GM23248 (cell line): Measurements from ENCODE around the gene SIM1. TPM values are rescaled to one million over a fixed set of nuclear protein-coding genes. Genes with fewer than 3 reads are reported as not detected.
A peak's percentile ranks its signal among the peaks of the same experiment; 100 is the strongest.

ENCODE experiments used
- DNase-seq: peaks from one replicate; pipeline ENCODE4 v3.0.0-alpha.2; 2015
- H2AFZ ChIP-seq: fragments of 200-600 bp; sonication (generic); 2 replicates; pipeline ENCODE4 v1.6.1; 2016; ENCODE audit warnings: antibody characterized with exemption
- H3F3A ChIP-seq: fragments of 200-600 bp; sonication (generic); 2 replicates; pipeline ENCODE4 v1.6.1; 2016; ENCODE audit warnings: mild to moderate bottlenecking, antibody characterized with exemption, mixed run types; ENCODE audit not compliant: insufficient read depth
- H3K27ac ChIP-seq: fragments of 200-600 bp; sonication (generic); 2 replicates; pipeline ENCODE4 v1.5.1; 2016; ENCODE audit warnings: mild to moderate bottlenecking
- H3K27me3 ChIP-seq: fragments of 200-600 bp; sonication (generic); replicated peaks from 2 replicates; pipeline ENCODE4 v1.6.1; 2016; ENCODE audit warnings: mild to moderate bottlenecking; ENCODE audit not compliant: insufficient read depth
- H3K36me3 ChIP-seq: fragments of 200-600 bp; sonication (generic); 2 replicates; pipeline ENCODE4 v1.6.1; 2016; ENCODE audit warnings: low read depth, mild to moderate bottlenecking
- H3K4me1 ChIP-seq: fragments of 200-600 bp; sonication (generic); 2 replicates; pipeline ENCODE4 v1.6.1; 2016; ENCODE audit warnings: mild to moderate bottlenecking; ENCODE audit not compliant: insufficient read depth
- H3K4me2 ChIP-seq: fragments of 200-600 bp; sonication (generic); one replicate; pipeline ENCODE4 v1.6.1; 2016; ENCODE audit warnings: mild to moderate bottlenecking; ENCODE audit not compliant: unreplicated experiment
- H3K4me3 ChIP-seq: fragments of 200-600 bp; sonication (generic); 2 replicates; pipeline ENCODE4 v1.5.1; 2016; ENCODE audit warnings: mild to moderate bottlenecking
- H3K79me2 ChIP-seq: fragments of 200-600 bp; sonication (generic); 2 replicates; pipeline ENCODE4 v1.6.1; 2016; ENCODE audit warnings: mild to moderate bottlenecking; ENCODE audit not compliant: insufficient read depth
- H3K9ac ChIP-seq: fragments of 200-600 bp; sonication (generic); 2 replicates; pipeline ENCODE4 v1.6.1; 2016; ENCODE audit warnings: mild to moderate bottlenecking
- H3K9me2 ChIP-seq: fragments of 200-600 bp; sonication (generic); 2 replicates; pipeline ENCODE4 v1.6.1; 2016; ENCODE audit warnings: mixed run types, mild to moderate bottlenecking, moderate library complexity; ENCODE audit not compliant: insufficient read depth
- H3K9me3 ChIP-seq: fragments of 200-600 bp; sonication (generic); one replicate; pipeline ENCODE4 v1.6.1; 2017; ENCODE audit warnings: low read depth
- H4K20me1 ChIP-seq: fragments of 200-600 bp; sonication (generic); 2 replicates; pipeline ENCODE4 v1.6.0; 2016; ENCODE audit not compliant: insufficient read depth
- EZH2 ChIP-seq: fragments of 200-600 bp; sonication (generic); IDR thresholded peaks from 2 replicates; pipeline ENCODE4 v1.6.1; 2018; ENCODE audit warnings: antibody characterized with exemption, mild to moderate bottlenecking; ENCODE audit not compliant: insufficient read depth, poor library complexity, severe bottlenecking
- EZH2phosphoT487 ChIP-seq: fragments of 200-600 bp; sonication (generic); IDR thresholded peaks from 2 replicates; pipeline ENCODE4 v1.6.1; 2018; ENCODE audit warnings: antibody characterized with exemption, moderate library complexity, mild to moderate bottlenecking, low read depth; ENCODE audit not compliant: insufficient read depth
- WGBS, 2 experiments: methylation state at CpG; one replicate each; pipeline ENCODE4 v1.1.6; 2015 to 2017; ENCODE audit warnings: low lambda C conversion rate in 2 of 2, low coverage in 1 of 2; ENCODE audit errors: missing lambda C conversion rate in 2 of 2; 5-methylcytosine and 5-hydroxymethylcytosine counted together
- in situ Hi-C: fragments of 300-500 bp; cut with MboI; formaldehyde crosslinking; loops from 2 replicates; pipeline ENCODE4 v1.15.0; 2020
- polyA plus RNA-seq: library from polyadenylated mRNA; unstranded; fragments of >200 nt; fragmentation: Nextera tagmentation; extraction: Ambion mirVana; gene quantifications from 2 replicates; pipeline ENCODE4 v1.2.1, GENCODE V29; 2016
- total RNA-seq: library from RNA; depleted of rRNA; stranded (reverse); fragments of >200 nt; shearing (Covaris generic); gene quantifications from 2 replicates; pipeline ENCODE4 v1.2.3, GENCODE V29; 2014

The SIM1 gene
- total and polyA plus RNA-seq, 2 experiments from 2014 or later: 1.5 to 1.6 TPM

GRCh38 chr6:100462706-100463629 is 1.8 kb downstream of the SIM1 start:
- DNase-seq: no peak
- no peaks in the 10 kb centered on the region for H3K27me3 ChIP-seq
- H3K27ac ChIP-seq: no peak overlapping the region
- WGBS, 2 experiments: 87 to 88% methylated on average over 13 of the region's 13 CpGs
- H3K4me3 ChIP-seq: peak overlapping the region; percentile 84
- peak overlapping the region; percentile 79; the same call in 1 of the 2 replicates for H3K9ac ChIP-seq
- no peaks in the 10 kb centered on the region for H3K9me2 ChIP-seq
- H3K9me3 ChIP-seq: no peaks in the 10 kb centered on the region
- H3K79me2 ChIP-seq: no peaks in the 10 kb centered on the region
- in situ Hi-C loops: no loop called here
- no peaks in the 10 kb centered on the region for H4K20me1 ChIP-seq
- no peaks in the 10 kb centered on the region for H3K36me3 ChIP-seq
- H3F3A ChIP-seq: peaks cover 23% of the 10 kb centered on the region; the same call in 1 of the 2 replicates
- H3K4me1 ChIP-seq: peaks cover 14% of the 10 kb centered on the region; the same call in 1 of the 2 replicates
- peak overlapping the region; percentile 95 for H2AFZ ChIP-seq
- H3K4me2 ChIP-seq: peak overlapping the region; percentile 94
- TF ChIP-seq EZH2phosphoT487 (no peak), EZH2 (no peak)

GRCh38 chr6:100461917-100462705 is 2.6 kb downstream of the SIM1 start:
- H3K9ac ChIP-seq: peak overlapping the region; percentile 79
- no peaks in the 10 kb centered on the region for H3K79me2 ChIP-seq
- 16 to 20% methylated on average over 3 of the region's 3 CpGs for WGBS, 2 experiments
- peak overlapping the region; percentile 59 for H3K27ac ChIP-seq
- H3F3A ChIP-seq: peaks cover 23% of the 10 kb centered on the region; the same call in 1 of the 2 replicates
- H3K9me2 ChIP-seq: no peaks in the 10 kb centered on the region
- H3K36me3 ChIP-seq: no peaks in the 10 kb centered on the region
- peak overlapping the region; percentile 84 for H3K4me3 ChIP-seq
- no peak for TF ChIP-seq EZH2
- no peak for TF ChIP-seq EZH2phosphoT487
- in situ Hi-C loops: no loop called here
- peak; percentile 51 for DNase-seq
- H3K9me3 ChIP-seq: no peaks in the 10 kb centered on the region
- peaks cover 14% of the 10 kb centered on the region; the same call in 1 of the 2 replicates for H3K4me1 ChIP-seq
- no peaks in the 10 kb centered on the region for H4K20me1 ChIP-seq
- H3K4me2 ChIP-seq: peak overlapping the region; percentile 94
- H2AFZ ChIP-seq: peak overlapping the region; percentile 92
- H3K27me3 ChIP-seq: no peaks in the 10 kb centered on the region

- no peaks in the 10 kb centered on the region for H3K79me2 ChIP-seq
- H3F3A ChIP-seq: peaks cover 23% of the 10 kb centered on the region; the same call in 1 of the 2 replicates
- H4K20me1 ChIP-seq: no peaks in the 10 kb centered on the region
- H3K27ac ChIP-seq: peak overlapping the region; percentile 59
- no peaks in the 10 kb centered on the region for H3K27me3 ChIP-seq
- TF ChIP-seq EZH2 (no peak), EZH2phosphoT487 (0 out of 2 replicates have a peak, but pooled peaks have one; percentile 57)
- H3K4me1 ChIP-seq: peaks cover 14% of the 10 kb centered on the region; the same call in 1 of the 2 replicates
- H3K9me2 ChIP-seq: no peaks in the 10 kb centered on the region
- peak; percentile 86 for DNase-seq
- in situ Hi-C loops: no loop called here
- H3K36me3 ChIP-seq: no peaks in the 10 kb centered on the region
- peak overlapping the region; percentile 79 for H3K9ac ChIP-seq
- peak overlapping the region; percentile 84 for H3K4me3 ChIP-seq
- H3K4me2 ChIP-seq: peak overlapping the region; percentile 94
- H2AFZ ChIP-seq: peak overlapping the region; percentile 92
- no peaks in the 10 kb centered on the region for H3K9me3 ChIP-seq
- WGBS, 2 experiments: 1% methylated on average over 29 of the region's 29 CpGs
These were observed 3.3 kb downstream of the SIM1 start for GRCh38 chr6:100461278-100461916.

- Histone ChIP-seq H3K4me1 (peaks cover 14% of the 10 kb centered on the region; the same call in 1 of the 2 replicates), H2AFZ (peak overlapping the region; percentile 92), H3K79me2 (no peaks in the 10 kb centered on the region), H3K9me3 (no peaks in the 10 kb centered on the region), H3K4me3 (peak overlapping the region; percentile 84), H3K27me3 (no peaks in the 10 kb centered on the region), H4K20me1 (no peaks in the 10 kb centered on the region), H3K36me3 (no peaks in the 10 kb centered on the region), H3K4me2 (peak overlapping the region; percentile 94), H3K9ac (peak overlapping the region; percentile 79), H3K27ac (peak overlapping the region; percentile 59), H3F3A (peaks cover 23% of the 10 kb centered on the region; the same call in 1 of the 2 replicates), H3K9me2 (no peaks in the 10 kb centered on the region)
- in situ Hi-C loops: no loop called here
- DNase-seq: peak; percentile 63
- TF ChIP-seq EZH2phosphoT487: no peak
- no peak for TF ChIP-seq EZH2
- 3 to 6% methylated on average over 9 of the region's 9 CpGs for WGBS, 2 experiments
These were observed 4.0 kb downstream of the SIM1 start for GRCh38 chr6:100460650-100461204.
